Effector memory CD4-positive, alpha-beta T cell (primary cell): ENCODE data around the gene STBD1.

Source experiments
- DNase-seq, 3 donors: peaks; one replicate each; pipeline ENCODE4 v3.0.0-alpha.2; 2020
- H3K27ac ChIP-seq: 2 replicates; pipeline ENCODE4 v1.7.0; 2013; ENCODE audit warnings: mild to moderate bottlenecking, low read length, moderate library complexity; ENCODE audit not compliant: insufficient read depth, poor library complexity, severe bottlenecking
- H3K27me3 ChIP-seq: replicated peaks from 2 replicates; pipeline ENCODE4 v1.7.0; 2013; ENCODE audit warnings: mild to moderate bottlenecking, low read length; ENCODE audit not compliant: insufficient read depth, control insufficient read depth, poor library complexity, severe bottlenecking
- H3K36me3 ChIP-seq: 2 replicates; pipeline ENCODE4 v1.7.0; 2013; ENCODE audit warnings: mild to moderate bottlenecking, low read length, moderate library complexity; ENCODE audit not compliant: control insufficient read depth, insufficient read depth
- H3K4me1 ChIP-seq: 2 replicates; pipeline ENCODE4 v1.7.0; 2013; ENCODE audit warnings: low read length, mild to moderate bottlenecking; ENCODE audit not compliant: control insufficient read depth, insufficient read depth, poor library complexity, severe bottlenecking
- H3K4me3 ChIP-seq: 2 replicates; pipeline ENCODE4 v1.7.0; 2013; ENCODE audit warnings: low read length, low read depth, mild to moderate bottlenecking; ENCODE audit not compliant: insufficient read depth, poor library complexity, severe bottlenecking
- H3K9me3 ChIP-seq: 2 replicates; pipeline ENCODE4 v1.7.0; 2013; ENCODE audit warnings: mild to moderate bottlenecking, low read length, moderate library complexity; ENCODE audit not compliant: control insufficient read depth

STBD1 gene

GRCh38 chr4:76302826-76303438 is 3.6 kb upstream of the STBD1 start:
- H3K4me3 ChIP-seq: no peak overlapping the region
- no peak for DNase-seq
- no peaks in the 10 kb centered on the region for H3K27me3 ChIP-seq
- H3K27ac ChIP-seq: no peak overlapping the region
- peaks cover 19% of the 10 kb centered on the region for H3K4me1 ChIP-seq
- H3K9me3 ChIP-seq: no peaks in the 10 kb centered on the region
- H3K36me3 ChIP-seq: no peaks in the 10 kb centered on the region

- Histone ChIP-seq H3K36me3 (no peaks in the 10 kb centered on the region), H3K9me3 (no peaks in the 10 kb centered on the region), H3K27ac (no peak overlapping the region), H3K4me3 (peak overlapping the region; percentile 87), H3K4me1 (peaks cover 19% of the 10 kb centered on the region), H3K27me3 (no peaks in the 10 kb centered on the region)
- no peak for DNase-seq
Measured at GRCh38 chr4:76305033-76305687, 1.4 kb upstream of the STBD1 start.

- H3K27ac ChIP-seq: no peak overlapping the region
Measured at GRCh38 chr4:76306882-76307659, 538 bp downstream of the STBD1 start.

GRCh38 chr4:76307660-76308014 is 1.1 kb downstream of the STBD1 start:
- no peaks in the 10 kb centered on the region for H3K27me3 ChIP-seq
- no peak for DNase-seq
- H3K4me1 ChIP-seq: peaks cover 19% of the 10 kb centered on the region
- no peaks in the 10 kb centered on the region for H3K9me3 ChIP-seq
- H3K4me3 ChIP-seq: no peak overlapping the region
- H3K36me3 ChIP-seq: no peaks in the 10 kb centered on the region
- H3K27ac ChIP-seq: no peak overlapping the region

More at GRCh38 chr4:76306882-76307659, 538 bp downstream of the STBD1 start:
- Histone ChIP-seq H3K36me3 (no peaks in the 10 kb centered on the region), H3K9me3 (no peaks in the 10 kb centered on the region), H3K4me1 (peaks cover 19% of the 10 kb centered on the region), H3K27me3 (no peaks in the 10 kb centered on the region), H3K4me3 (peak overlapping the region; percentile 87)
- DNase-seq: no peak

GRCh38 chr4:76308548-76308947 is 2.0 kb downstream of the STBD1 start:
- Histone ChIP-seq H3K27me3 (no peaks in the 10 kb centered on the region), H3K27ac (no peak overlapping the region), H3K36me3 (no peaks in the 10 kb centered on the region), H3K4me3 (no peak overlapping the region), H3K4me1 (peaks cover 19% of the 10 kb centered on the region), H3K9me3 (no peaks in the 10 kb centered on the region)
- no peak for DNase-seq

GRCh38 chr4:76309939-76310550 is 3.5 kb downstream of the STBD1 start:
- H3K4me1 ChIP-seq: peaks cover 9% of the 10 kb centered on the region
- H3K27me3 ChIP-seq: no peaks in the 10 kb centered on the region
- H3K9me3 ChIP-seq: no peaks in the 10 kb centered on the region
- H3K36me3 ChIP-seq: no peaks in the 10 kb centered on the region
- no peak overlapping the region for H3K4me3 ChIP-seq
- no peak for DNase-seq
- no peak overlapping the region for H3K27ac ChIP-seq

GRCh38 chr4:76310683-76311082 is 4.2 kb downstream of the STBD1 start:
- Histone ChIP-seq H3K4me1 (peaks cover 4% of the 10 kb centered on the region), H3K27me3 (no peaks in the 10 kb centered on the region), H3K36me3 (no peaks in the 10 kb centered on the region), H3K9me3 (no peaks in the 10 kb centered on the region), H3K27ac (no peak overlapping the region), H3K4me3 (no peak overlapping the region)
- no peak for DNase-seq

GRCh38 chr4:76311896-76312331 is 5.4 kb downstream of the STBD1 start:
- Histone ChIP-seq H3K27me3 (no peaks in the 10 kb centered on the region), H3K36me3 (no peaks in the 10 kb centered on the region), H3K4me3 (no peak overlapping the region), H3K4me1 (peaks cover 4% of the 10 kb centered on the region), H3K27ac (no peak overlapping the region), H3K9me3 (no peaks in the 10 kb centered on the region)
- no peak for DNase-seq

- H3K27me3 ChIP-seq: no peaks in the 10 kb centered on the region
- no peak overlapping the region for H3K4me3 ChIP-seq
- H3K36me3 ChIP-seq: no peaks in the 10 kb centered on the region
- no peak overlapping the region for H3K27ac ChIP-seq
- DNase-seq: no peak
- H3K9me3 ChIP-seq: no peaks in the 10 kb centered on the region
- H3K4me1 ChIP-seq: no peaks in the 10 kb centered on the region
Measured at GRCh38 chr4:76312457-76312856, 5.9 kb downstream of the STBD1 start.

- no peaks in the 10 kb centered on the region for H3K9me3 ChIP-seq
- DNase-seq: no peak
- H3K27me3 ChIP-seq: no peaks in the 10 kb centered on the region
- H3K27ac ChIP-seq: no peak overlapping the region
- no peaks in the 10 kb centered on the region for H3K36me3 ChIP-seq
- no peaks in the 10 kb centered on the region for H3K4me1 ChIP-seq
- H3K4me3 ChIP-seq: no peak overlapping the region
Measured at GRCh38 chr4:76313547-76313946, 7.0 kb downstream of the STBD1 start.
